Activated naive CD4-positive, alpha-beta T cell treated with Interleukin-2 at 50 U/mL for 16 hours (primary cell): Measurements from ENCODE around the gene HTRA3.

ENCODE experiments used
- DNase-seq: peaks from one replicate; pipeline ENCODE4 v3.0.0-alpha.2; 2020

Gene HTRA3

DNA sequence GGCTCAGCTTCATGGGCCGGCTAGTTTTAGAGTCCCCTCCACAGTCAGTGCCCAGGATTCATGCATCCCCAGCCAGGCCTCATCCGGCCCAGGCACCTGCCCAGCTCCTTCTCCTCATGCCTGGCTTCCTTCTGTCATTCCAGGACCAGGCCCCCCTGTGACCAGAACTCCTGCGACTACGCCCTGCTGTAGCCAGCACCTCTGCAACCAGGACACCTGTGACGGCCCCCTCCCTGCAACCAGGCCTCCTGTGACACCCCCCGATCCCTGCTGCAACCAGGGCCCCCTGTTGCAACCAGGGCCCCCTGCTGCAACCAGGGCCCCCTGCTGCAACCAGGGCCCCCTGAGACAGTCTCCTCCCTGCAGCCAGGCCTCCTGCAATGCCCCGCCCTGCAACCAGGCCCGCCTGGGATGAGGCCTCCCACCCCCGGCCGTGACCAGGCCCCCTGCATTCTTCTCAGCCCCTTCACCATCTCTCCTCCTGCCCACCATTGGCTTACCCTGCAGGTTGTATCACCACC lies 46.8 kb downstream of the HTRA3 start:
- DNase-seq = no peak

DNA sequence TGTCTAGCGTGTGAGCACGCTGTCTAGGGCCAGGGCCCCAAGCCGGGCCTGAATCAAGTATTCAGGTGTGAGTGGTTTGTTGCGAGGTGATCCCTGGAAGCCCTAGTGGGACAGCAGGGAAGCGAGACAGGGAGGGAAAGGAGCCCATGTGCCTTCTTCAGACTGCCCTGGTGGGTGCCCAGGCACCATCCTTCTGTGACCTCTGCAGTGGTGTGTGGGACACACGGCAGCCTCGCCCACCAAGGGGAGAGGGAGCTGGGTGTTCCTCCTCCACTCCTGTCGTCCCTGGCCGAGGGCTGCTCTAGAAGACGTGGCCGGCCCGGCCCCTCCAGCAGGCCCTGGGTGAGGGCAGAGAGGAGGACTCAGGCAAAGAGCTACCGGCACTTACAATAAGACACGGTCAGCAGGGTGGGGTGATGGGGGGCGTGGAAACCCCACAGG lies 47.4 kb downstream of the HTRA3 start:
- no peak for DNase-seq

DNA sequence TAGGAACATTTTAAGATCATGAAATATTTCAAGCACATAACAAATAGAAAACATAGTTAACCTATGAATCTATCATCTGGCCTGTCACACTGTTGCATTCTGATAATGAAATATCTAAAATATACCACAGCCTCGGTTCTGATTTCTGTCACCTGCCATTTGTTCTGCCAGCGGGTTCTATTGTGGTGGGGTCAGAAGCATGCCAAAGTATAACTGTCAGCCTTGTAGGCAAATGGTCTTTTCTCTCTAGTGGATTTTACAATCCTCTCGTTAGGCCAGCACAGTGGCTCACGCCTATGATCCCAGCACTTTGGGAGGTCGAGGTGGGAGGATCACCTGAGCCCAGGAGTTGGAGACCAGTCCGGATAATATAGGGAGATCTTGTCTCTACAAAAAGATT lies 47.9 kb downstream of the HTRA3 start:
- no peak for DNase-seq

DNA sequence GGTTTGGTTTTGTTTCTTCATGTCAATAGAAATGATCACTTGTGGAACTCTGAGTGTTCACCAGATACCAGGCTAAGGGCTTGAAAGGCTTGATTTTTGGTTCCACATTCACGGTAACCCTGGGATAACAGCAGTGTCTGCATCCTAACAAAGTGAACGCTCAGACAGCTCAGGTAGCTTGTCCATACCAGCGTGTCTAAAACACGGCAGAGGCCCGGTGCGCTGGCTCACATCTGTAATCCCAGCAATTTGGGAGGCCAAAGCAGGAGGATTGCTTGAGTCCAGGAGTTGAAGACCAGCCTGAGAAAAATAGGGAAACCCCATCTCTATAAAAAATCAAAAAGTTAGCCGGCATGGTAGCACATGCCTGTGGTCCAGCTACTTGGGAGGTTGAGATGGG lies 49.0 kb downstream of the HTRA3 start:
- no peak for DNase-seq

DNA sequence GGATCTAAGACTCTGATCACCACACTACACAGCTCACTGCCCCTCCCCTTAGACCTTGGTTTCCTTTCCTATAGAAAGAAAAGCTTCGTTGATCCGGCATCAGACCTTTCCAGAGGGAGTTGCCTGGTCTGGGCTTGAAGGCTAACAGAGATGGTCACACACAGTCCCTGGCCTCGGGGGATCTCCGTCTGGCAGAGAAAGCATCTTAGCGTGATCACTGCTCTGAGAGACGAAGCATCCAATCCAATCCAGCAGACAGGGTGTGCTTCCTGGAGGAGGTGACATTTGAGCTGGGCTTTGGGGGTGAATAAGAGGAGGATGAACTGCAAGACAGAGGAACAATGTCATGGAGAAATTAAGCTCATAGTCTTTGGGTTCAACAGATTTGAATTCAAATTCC lies 49.5 kb downstream of the HTRA3 start:
- no peak for DNase-seq

DNA sequence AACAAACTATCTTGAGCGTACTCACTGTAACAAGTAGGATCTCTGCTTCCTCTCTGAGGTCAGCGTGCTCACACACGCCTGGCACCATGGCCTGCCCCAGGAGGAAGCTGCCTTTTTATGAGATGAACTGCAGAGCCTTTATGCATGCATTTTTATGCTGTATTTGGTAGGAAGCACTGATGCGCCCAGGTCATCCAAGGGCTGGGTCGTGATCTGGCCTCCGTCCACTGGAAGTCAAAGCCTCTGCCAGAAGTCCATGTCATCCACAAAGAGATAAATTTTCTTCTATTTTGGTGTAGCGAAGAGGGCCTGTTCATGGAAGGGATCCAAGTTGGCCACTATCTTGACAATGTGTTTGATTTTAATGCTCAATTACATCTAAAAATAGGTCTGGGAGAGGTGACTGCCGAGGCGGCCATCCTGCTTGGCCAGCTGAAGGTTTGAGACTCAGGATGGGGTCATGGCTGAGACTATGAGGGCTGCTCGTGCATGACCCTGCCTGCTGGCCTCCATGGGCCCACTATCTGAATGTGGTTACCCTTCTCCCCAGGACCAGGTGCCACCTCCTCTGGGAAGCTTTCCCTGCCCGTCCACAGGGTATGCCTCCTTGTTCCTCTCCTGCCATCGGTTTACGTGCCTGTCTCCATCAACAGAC lies 50.3 kb downstream of the HTRA3 start:
- DNase-seq = no peak

DNA sequence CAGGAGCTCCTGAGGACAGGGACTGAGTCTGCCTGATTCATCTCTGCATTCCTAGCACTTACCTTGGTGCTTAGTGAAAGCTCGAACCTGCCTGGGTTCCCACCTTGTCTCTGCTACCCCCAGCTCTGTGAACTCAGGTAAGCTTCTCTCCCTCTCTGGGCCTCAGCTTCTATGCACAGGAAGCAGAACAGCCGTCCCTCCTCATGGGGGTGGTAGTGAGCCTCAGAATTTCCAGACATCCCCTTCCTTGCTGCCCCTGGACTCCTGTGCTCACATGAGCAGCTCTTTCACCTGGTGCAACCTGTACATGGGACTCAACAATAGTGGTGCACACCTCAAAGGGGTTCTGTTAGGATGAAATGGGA lies 50.8 kb downstream of the HTRA3 start:
- no peak for DNase-seq

GRCh38 chr4:8321220-8321619 lies 51.7 kb downstream of the HTRA3 start:
- no peak for DNase-seq

GRCh38 chr4:8321771-8322170 lies 52.2 kb downstream of the HTRA3 start:
- DNase-seq = no peak

GRCh38 chr4:8322794-8323704 lies 53.5 kb downstream of the HTRA3 start:
- no peak for DNase-seq

DNA sequence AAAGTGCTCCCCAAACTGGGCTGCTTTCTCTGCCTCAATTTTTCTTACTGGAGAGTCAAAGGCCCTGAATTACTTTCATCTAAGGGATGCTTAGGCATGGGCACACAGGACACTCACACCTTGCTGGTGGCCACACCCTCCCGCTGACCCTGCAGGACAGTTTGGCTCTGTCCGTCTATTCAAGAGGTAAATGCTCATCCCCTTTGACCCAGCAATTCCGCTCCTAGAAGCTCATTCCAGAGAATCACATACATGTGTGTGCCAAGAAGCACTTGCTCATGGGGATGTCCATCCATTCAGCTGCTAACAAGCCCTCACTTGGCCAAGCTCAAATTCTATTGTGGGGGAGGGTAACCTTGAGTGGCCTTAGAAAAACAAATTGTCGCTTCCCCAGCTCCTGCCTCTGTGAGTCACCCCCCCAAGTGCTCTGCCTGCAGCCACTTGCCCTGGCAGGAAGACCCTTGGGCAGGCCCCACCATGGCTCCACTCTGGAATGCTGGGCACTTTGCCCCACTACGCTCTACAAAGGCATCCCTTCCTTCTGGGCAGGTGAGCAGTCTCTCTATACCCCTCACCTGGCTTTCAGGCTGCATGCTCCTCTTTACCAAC lies 54.5 kb downstream of the HTRA3 start:
- DNase-seq = no peak

- no peak for DNase-seq
These were observed 55.2 kb downstream of the HTRA3 start for GRCh38 chr4:8324640-8325239.

DNA sequence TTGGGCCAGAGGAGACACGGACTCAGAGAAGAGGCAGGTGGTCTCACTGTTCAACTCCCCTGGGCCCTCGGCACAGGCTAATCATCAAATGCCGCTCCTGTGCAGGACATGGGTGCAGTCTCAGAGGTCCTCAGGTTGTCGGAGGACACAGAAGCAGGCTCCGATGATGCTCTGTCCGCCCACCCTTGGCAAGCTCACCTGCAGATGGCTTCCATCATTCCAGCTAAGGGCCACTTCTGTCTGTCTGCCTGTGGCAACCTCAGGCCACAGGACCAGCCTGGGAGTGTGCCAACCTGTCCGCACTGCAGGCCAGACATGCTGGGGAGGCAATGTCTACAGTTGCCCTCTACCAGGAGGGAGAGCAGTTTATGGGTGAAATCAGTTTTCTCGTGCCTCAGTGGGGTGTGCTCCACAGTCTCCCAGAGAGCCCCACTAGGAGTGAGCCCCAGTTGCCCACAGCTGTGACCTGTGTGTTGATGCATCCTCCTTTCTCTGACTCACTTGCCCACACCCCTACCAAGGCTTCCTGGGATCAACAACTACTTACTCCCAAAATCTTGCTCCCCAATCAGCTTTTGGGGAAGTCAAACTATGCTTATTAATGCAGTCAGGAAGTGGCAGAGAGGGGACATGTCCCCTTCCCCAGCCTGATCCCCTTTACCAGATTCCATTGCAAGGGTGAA lies 55.9 kb downstream of the HTRA3 start:
- DNase-seq = no peak

- no peak for DNase-seq
These were observed 56.7 kb downstream of the HTRA3 start for GRCh38 chr4:8326206-8326605.

GRCh38 chr4:8328456-8328855 lies 58.9 kb downstream of the HTRA3 start:
- DNase-seq = no peak

DNA sequence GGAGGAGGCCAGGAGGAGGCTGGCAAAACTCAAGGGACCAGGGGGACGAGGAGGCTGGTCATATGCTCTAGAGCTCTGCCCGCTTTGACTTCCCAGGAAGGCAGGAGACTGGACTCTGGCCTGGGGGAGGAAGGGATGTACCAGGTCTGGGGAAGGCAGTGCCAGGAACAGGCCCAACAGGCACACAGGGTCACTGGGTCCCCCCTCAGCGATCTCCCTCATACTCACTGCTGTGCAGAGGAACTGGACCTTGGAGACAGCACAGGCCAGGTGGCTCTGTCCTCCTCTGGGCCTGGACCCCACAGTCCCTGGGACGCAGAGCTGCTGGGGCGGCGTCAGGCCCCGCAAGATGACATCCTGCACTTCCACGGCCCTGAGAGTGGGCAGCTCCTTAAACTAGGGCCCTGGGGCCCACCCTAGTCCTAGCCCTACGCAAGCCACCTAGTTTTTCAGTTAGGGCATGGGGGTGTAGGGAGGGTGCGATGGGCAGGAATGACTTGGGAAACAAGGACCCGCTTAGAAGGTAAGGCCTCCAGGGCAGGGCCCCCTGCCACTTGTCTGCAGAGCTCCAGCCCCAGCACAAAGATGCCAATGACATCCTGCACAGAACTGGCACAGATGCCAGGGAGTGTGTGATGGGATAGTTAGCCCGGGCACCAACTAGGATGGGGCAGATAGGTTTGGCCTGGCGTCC lies 59.5 kb downstream of the HTRA3 start:
- no peak for DNase-seq

DNA sequence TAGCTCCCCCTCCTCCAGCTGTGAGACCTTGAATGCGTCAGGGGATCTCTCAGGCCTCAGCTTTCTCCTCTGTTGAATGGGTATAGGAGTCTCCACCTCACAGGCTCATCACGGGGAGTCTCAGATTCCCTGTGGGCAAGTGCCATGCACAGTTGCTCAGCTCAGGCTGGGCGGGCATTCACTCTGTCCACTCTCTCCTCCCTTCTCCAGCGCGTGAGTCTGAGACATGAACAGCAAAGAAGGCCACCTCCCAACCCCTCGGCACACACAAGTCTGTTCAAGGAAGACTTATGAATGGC lies 60.0 kb downstream of the HTRA3 start:
- no peak for DNase-seq

GRCh38 chr4:8329859-8330761 lies 60.6 kb downstream of the HTRA3 start:
- no peak for DNase-seq

DNA sequence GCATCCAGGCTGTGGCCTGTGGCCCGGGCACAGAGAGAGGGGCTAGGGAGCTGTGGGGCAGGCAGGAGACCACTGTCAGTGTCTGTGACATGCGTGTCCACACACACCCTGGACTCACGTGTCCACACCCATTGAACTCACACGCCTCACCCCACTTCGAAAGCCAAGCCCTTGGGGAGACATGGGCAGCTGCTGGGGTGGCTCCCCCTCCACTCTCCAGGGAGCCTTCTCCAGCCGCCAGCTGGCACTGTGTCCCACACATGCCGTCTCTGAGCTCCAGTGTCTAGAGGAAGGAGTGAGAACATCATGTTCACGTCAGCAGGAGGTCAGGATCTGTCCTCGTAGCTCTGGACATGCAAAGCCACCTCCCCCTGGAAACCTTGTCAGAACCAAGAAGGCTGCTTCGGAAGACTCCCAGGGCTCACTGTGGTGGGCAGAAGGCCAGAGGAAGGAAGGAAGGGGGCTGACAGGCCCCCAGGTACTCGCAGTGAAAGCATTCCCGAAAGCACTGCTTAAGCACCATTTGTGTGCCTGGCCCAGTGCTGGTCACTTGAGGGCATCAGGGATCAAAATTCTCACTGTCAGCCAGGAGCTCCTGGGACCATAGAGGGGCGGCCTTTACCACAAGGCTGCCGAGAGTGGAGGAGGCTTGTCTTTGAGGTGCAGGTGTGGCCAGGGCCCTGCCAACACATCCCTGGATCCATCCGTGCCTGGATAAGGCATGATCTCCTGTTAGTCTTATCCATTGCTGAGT lies 61.4 kb downstream of the HTRA3 start:
- DNase-seq = no peak

- DNase-seq = no peak
These were observed 62.0 kb downstream of the HTRA3 start for GRCh38 chr4:8331575-8331955.
